HCT116 (cell line): Measurements from ENCODE around the gene SECISBP2L.

ENCODE experiments used
- CEBPB ChIP-seq: IDR thresholded peaks from 2 replicates; pipeline ENCODE4 v1.6.1; 2012; ENCODE audit warnings: low read depth
- ELF1 ChIP-seq: IDR thresholded peaks from 2 replicates; pipeline ENCODE4 v1.6.1; 2012; ENCODE audit warnings: low read depth, borderline replicate concordance
- EZH2 ChIP-seq: fragments of 200-600 bp; sonication (generic); IDR thresholded peaks from 2 replicates; pipeline ENCODE4 v1.6.1; 2017; ENCODE audit warnings: antibody characterized with exemption, mixed run types
- JUND ChIP-seq: IDR thresholded peaks from 2 replicates; pipeline ENCODE4 v1.6.1; 2012
- POLR2A ChIP-seq: IDR thresholded peaks from 2 replicates; pipeline ENCODE4 v1.7.0; 2011; ENCODE audit warnings: borderline replicate concordance; ENCODE audit not compliant: insufficient read depth, insufficient read length; ENCODE audit errors: extremely low read depth
- POLR2AphosphoS5 ChIP-seq: IDR thresholded peaks from 2 replicates; pipeline ENCODE4 v1.6.1; 2011; ENCODE audit warnings: mild to moderate bottlenecking, low read depth, low read length, moderate library complexity
- RAD21 ChIP-seq: IDR thresholded peaks from 2 replicates; pipeline ENCODE4 v1.6.1; 2012; ENCODE audit warnings: low read depth, mild to moderate bottlenecking
- SIN3A ChIP-seq: IDR thresholded peaks from 2 replicates; pipeline ENCODE4 v1.6.1; 2012; ENCODE audit warnings: low read depth
- TCF7L2 ChIP-seq: IDR thresholded peaks from 2 replicates; pipeline ENCODE4 v1.7.0; 2011; ENCODE audit warnings: borderline replicate concordance, inconsistent platforms; ENCODE audit not compliant: insufficient read depth, insufficient read length; ENCODE audit errors: extremely low read depth
- ZFX ChIP-seq: fragments of 450-650 bp; IDR thresholded peaks from 2 replicates; pipeline ENCODE4 v1.6.1; 2017
- ZNF274 ChIP-seq: fragments of 200-500 bp; sonication (Bioruptor generic); IDR thresholded peaks from 2 replicates; pipeline ENCODE4 v1.6.1; 2014; ENCODE audit warnings: mild to moderate bottlenecking, low read depth, low read length, inconsistent platforms
- TF ChIP-seq, protein P1 (sequence below), 3 experiments: fragments of 200-600 bp in 1 of 3; sonication (generic) in 1 of 3; IDR thresholded peaks in 2 of 3; conservative IDR thresholded peaks in 1 of 3; 2 replicates each; pipeline ENCODE4 v1.5.1; 2012 to 2017; ENCODE audit warnings: low read depth in 2 of 3, low read length in 2 of 3, antibody characterized with exemption in 1 of 3, borderline replicate concordance in 1 of 3, control low read depth in 1 of 3, mild to moderate bottlenecking in 1 of 3, mixed read lengths in 1 of 3, mixed run types in 1 of 3, moderate library complexity in 1 of 3; ENCODE audit not compliant: insufficient read depth in 1 of 3

- TF ChIP-seq, protein P1, sequence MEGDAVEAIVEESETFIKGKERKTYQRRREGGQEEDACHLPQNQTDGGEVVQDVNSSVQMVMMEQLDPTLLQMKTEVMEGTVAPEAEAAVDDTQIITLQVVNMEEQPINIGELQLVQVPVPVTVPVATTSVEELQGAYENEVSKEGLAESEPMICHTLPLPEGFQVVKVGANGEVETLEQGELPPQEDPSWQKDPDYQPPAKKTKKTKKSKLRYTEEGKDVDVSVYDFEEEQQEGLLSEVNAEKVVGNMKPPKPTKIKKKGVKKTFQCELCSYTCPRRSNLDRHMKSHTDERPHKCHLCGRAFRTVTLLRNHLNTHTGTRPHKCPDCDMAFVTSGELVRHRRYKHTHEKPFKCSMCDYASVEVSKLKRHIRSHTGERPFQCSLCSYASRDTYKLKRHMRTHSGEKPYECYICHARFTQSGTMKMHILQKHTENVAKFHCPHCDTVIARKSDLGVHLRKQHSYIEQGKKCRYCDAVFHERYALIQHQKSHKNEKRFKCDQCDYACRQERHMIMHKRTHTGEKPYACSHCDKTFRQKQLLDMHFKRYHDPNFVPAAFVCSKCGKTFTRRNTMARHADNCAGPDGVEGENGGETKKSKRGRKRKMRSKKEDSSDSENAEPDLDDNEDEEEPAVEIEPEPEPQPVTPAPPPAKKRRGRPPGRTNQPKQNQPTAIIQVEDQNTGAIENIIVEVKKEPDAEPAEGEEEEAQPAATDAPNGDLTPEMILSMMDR (IDR thresholded peaks at IDR 0.05 in 2 of 3, conservative IDR thresholded peaks at IDR 0.05 in 1 of 3; ENCODE audit: borderline replicate concordance in 1 of 3, insufficient read depth in 1 of 3, low read depth in 2 of 3, low read length in 2 of 3), result no peak
- TF ChIP-seq POLR2AphosphoS5, result no peak
- no peak for TF ChIP-seq ZNF274
- TF ChIP-seq RAD21, result no peak
- no peak for TF ChIP-seq JUND
- no peak for TF ChIP-seq SIN3A
- no peak for TF ChIP-seq ELF1
- TF ChIP-seq POLR2A, result no peak
- no peak for TF ChIP-seq ZFX
- no peak for TF ChIP-seq CEBPB
- no peak for TF ChIP-seq EZH2
- TF ChIP-seq TCF7L2, result no peak
Observed at GRCh38 chr15:48941904-48942303, 104.3 kb downstream of the SECISBP2L start.
